Activated naive CD4-positive, alpha-beta T cell treated with anti-CD3 and anti-CD28 coated beads for 36 hours (primary cell): ENCODE data around the gene NLGN1. TPM values are rescaled to one million over a fixed set of nuclear protein-coding genes. Genes with fewer than 3 reads are reported as not detected.
A peak's percentile ranks its signal among the peaks of the same experiment; 100 is the strongest.
"Not testable (repeated sequence)": the region's sequence is repeated elsewhere in the genome, so short reads cannot be mapped to it uniquely, and the experiment has no call there.

Source experiments
- CTCF ChIA-PET: fragments of 350-600 bp; sonication (Branson Sonifier 250); formaldehyde crosslinking; loops from one replicate; lab custom pipeline; 2021; ENCODE audit warnings: antibody characterized with exemption; lab: Charles Lee
- DNase-seq: peaks from one replicate; pipeline ENCODE4 v3.0.0-alpha.2; 2020
- H3K27ac Mint-ChIP-seq: one replicate; pipeline ENCODE4 v1.8.0; 2021; ENCODE audit warnings: mild to moderate bottlenecking, mixed read lengths
- H3K27me3 Mint-ChIP-seq: one replicate; pipeline ENCODE4 v1.8.0; 2021; ENCODE audit warnings: low read depth, mixed read lengths
- H3K36me3 Mint-ChIP-seq: one replicate; pipeline ENCODE4 v1.8.0; 2021; ENCODE audit warnings: low read depth, mixed read lengths
- H3K4me1 Mint-ChIP-seq: one replicate; pipeline ENCODE4 v1.8.0; 2021; ENCODE audit warnings: low read depth, mixed read lengths
- H3K4me3 Mint-ChIP-seq: one replicate; pipeline ENCODE4 v1.8.0; 2021; ENCODE audit warnings: mild to moderate bottlenecking, moderate library complexity, mixed read lengths
- H3K9me3 Mint-ChIP-seq: one replicate; pipeline ENCODE4 v1.8.0; 2021; ENCODE audit warnings: mixed read lengths
- intact Hi-C: fragments of 100-400 bp; cut with micrococcal nuclease; formaldehyde crosslinking; loops from one replicate; pipeline ENCODE4 v1.15.1; 2023
- total RNA-seq, 2 experiments: library from RNA; stranded (reverse); gene quantifications; one replicate each; pipeline ENCODE4 v1.2.3, GENCODE V29; 2021

NLGN1 gene
- total RNA-seq, 2 experiments from 2014 or later = not detected

DNA sequence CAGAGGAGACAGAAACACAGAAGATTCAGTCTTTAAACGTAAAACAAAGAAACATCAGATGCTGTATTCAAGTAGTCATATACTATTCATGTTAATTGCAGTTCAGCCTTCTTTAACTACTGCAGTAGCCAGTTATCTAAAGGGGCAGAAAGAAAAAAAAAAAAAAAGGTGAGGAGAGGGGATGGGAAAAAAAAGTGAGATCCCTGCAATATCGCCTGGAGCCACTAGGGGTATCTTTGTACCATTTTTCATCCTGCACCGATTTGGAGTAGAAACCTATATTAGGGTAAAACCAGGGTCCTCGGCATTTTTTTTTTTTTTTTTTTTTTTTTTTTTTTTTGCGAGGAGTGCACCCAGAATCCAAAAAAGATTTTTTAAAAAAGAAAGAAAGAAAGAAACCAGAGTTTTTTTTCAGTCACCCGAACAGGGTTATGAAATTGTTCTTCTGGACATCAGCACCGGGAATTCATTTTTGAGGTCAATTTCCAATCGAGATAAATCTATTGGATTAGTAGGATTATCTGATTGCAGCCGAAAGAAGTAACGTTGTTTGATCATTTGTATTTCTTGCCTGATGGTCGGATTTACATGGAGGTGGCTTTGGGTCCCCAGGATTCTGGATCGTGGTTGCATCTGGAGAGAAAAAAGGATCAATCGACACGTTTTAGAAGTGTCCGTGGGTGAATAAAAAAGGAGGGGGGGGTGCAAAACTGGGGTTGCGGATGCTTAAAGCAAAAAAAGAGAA lies 186.7 kb downstream of the NLGN1 start:
- Mint-ChIP-seq H3K27me3 (peaks cover 18% of the 10 kb centered on the region), H3K9me3 (no peaks in the 10 kb centered on the region), H3K4me3 (no peak overlapping the region), H3K36me3 (peaks cover 2% of the 10 kb centered on the region), H3K4me1 (peaks cover 10% of the 10 kb centered on the region), H3K27ac (no peak overlapping the region)
- intact Hi-C loops = no loop called here
- peak; percentile 7 for DNase-seq
- CTCF ChIA-PET = interaction anchor here (0.6 to 0.7 kb wide), 2 partner anchors 154 to 1109 kb away, joined by 3 read pairs; no protein-coding TSS in a partner anchor

DNA sequence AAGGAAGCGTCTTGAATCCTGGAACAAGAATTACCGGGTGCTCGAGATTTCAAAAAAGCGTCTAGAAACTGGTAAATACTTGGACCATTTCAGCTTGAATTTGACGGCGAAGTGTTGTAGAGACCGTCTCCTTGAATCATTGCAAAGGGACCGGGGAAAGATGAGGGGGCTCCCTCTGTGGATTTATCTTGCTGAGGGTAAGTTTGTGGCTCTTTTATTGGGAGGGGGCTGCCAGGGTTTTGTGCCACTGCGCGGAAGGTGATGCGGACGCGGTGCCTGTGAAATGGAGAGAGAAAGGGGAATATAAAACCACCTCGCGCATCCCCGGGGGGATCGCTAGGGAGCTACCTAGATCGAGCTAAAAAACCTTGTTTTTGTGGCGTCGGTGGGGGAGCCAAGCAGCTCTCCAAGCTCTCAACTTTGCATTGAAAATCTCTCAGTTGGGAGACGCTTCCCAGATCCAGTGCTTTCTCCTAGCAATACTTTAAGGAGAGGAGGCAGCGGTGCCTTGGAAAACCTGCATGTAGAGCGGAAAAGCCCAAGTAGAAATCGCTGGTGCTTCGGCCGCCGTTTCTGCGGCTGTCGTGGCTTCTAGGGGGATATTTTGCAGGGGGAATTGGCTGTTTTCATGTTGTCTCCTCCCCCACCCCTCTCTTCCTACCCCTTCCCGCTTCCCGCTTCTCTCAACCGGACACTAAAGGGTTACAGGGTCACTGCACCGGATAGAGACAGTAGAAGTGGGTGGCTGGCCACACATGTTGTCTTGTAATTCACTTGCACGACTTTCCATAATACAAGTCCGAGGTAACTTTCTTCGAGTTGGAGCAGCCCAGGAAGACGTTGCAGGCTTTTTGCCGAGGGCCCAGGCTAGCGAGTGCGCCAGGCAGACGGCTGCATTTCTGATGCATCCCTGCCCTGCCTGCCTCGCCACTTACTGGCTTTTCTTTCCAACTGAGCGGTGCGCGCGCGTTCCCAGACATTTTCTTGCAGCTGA lies 187.6 kb downstream of the NLGN1 start:
- DNase-seq = no peak
- Mint-ChIP-seq H3K9me3 (no peaks in the 10 kb centered on the region), H3K4me3 (no peak overlapping the region), H3K27me3 (peaks cover 18% of the 10 kb centered on the region), H3K27ac (no peak overlapping the region), H3K36me3 (peaks cover 2% of the 10 kb centered on the region), H3K4me1 (peaks cover 10% of the 10 kb centered on the region)
- CTCF ChIA-PET = interaction anchor here (0.6 kb wide), 1 partner anchor 1198 kb away, joined by 3 read pairs; no protein-coding TSS in a partner anchor
- intact Hi-C loops = no loop called here

DNA sequence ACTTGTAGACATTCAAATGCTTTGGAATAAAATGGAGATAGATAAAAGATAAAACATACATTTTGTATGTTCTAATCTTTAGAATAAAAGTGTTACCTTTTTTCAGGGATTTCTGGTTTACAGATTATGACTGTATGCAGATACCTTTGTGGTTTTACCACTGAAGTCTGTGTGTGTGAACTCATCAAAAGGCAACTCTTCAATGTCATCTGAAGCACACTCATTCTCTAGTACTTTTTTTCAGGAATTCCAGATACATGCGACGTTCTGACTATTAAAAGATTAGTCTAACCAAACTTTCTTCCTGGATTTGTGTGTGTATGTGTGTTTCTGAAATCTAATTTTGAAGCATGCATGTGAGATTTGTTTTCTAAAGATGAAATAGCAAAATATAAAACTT lies 188.6 kb downstream of the NLGN1 start:
- peaks cover 10% of the 10 kb centered on the region for H3K4me1 Mint-ChIP-seq
- no peaks in the 10 kb centered on the region for H3K9me3 Mint-ChIP-seq
- CTCF ChIA-PET = interaction anchor here (0.6 kb wide), 1 partner anchor 1197 kb away, joined by 3 read pairs; no protein-coding TSS in a partner anchor
- peaks cover 18% of the 10 kb centered on the region for H3K27me3 Mint-ChIP-seq
- H3K36me3 Mint-ChIP-seq = peaks cover 2% of the 10 kb centered on the region
- intact Hi-C loops = no loop called here
- H3K4me3 Mint-ChIP-seq = no peak overlapping the region
- no peak overlapping the region for H3K27ac Mint-ChIP-seq
- DNase-seq = no peak

- H3K36me3 Mint-ChIP-seq = peaks cover 2% of the 10 kb centered on the region
- intact Hi-C loops = no loop called here
Measured at GRCh38 chr3:173587055-173587454, 189.5 kb downstream of the NLGN1 start.

DNA sequence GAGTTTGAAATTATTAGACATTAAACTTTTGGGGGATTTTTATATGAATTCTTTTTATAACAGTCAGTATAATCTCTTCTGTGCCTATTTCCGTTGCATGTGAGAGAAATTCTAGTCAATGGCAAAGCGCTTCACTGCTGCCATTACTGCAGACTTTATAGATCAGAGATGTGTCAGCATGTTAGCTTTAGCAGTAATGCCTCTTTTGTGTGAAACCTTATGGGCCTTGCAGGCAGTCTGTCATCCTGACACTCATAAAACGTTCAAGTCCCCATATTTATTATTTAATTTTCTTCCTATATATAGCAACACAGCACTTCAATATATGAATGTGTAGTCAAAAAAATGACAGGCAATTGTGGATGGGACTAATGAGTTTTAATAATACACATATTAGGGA lies 191.0 kb downstream of the NLGN1 start:
- H3K27ac Mint-ChIP-seq = no peak overlapping the region
- CTCF ChIA-PET = interaction anchor here (0.5 kb wide), 1 partner anchor 217 kb away, joined by 3 read pairs; no protein-coding TSS in a partner anchor
- H3K9me3 Mint-ChIP-seq = no peaks in the 10 kb centered on the region
- intact Hi-C loops = no loop called here
- no peak for DNase-seq
- H3K36me3 Mint-ChIP-seq = peaks cover 2% of the 10 kb centered on the region
- H3K27me3 Mint-ChIP-seq = peaks cover 18% of the 10 kb centered on the region
- H3K4me1 Mint-ChIP-seq = peaks cover 10% of the 10 kb centered on the region
- no peak overlapping the region for H3K4me3 Mint-ChIP-seq

More at GRCh38 chr3:173587055-173587454, 189.5 kb downstream of the NLGN1 start:
- Mint-ChIP-seq H3K4me1 (peaks cover 10% of the 10 kb centered on the region), H3K4me3 (no peak overlapping the region), H3K9me3 (no peaks in the 10 kb centered on the region), H3K27ac (no peak overlapping the region), H3K27me3 (peaks cover 18% of the 10 kb centered on the region)
- no peak for DNase-seq
- CTCF ChIA-PET = no interaction called here

GRCh38 chr3:173589116-173589515 lies 191.6 kb downstream of the NLGN1 start:
- Mint-ChIP-seq H3K4me1 (peaks cover 10% of the 10 kb centered on the region), H3K27ac (no peak overlapping the region), H3K9me3 (no peaks in the 10 kb centered on the region), H3K4me3 (no peak overlapping the region), H3K36me3 (no peaks in the 10 kb centered on the region), H3K27me3 (peaks cover 14% of the 10 kb centered on the region)
- intact Hi-C loops = no loop called here
- DNase-seq = no peak
- CTCF ChIA-PET = interaction anchor here (0.5 kb wide), 1 partner anchor 218 kb away, joined by 3 read pairs; no protein-coding TSS in a partner anchor

GRCh38 chr3:173591401-173591800 lies 193.9 kb downstream of the NLGN1 start:
- intact Hi-C loops = no loop called here
- no peak overlapping the region for H3K27ac Mint-ChIP-seq
- no peaks in the 10 kb centered on the region for H3K27me3 Mint-ChIP-seq
- no peak for DNase-seq
- H3K9me3 Mint-ChIP-seq = no peaks in the 10 kb centered on the region
- H3K4me3 Mint-ChIP-seq = no peak overlapping the region
- H3K4me1 Mint-ChIP-seq = no peaks in the 10 kb centered on the region
- CTCF ChIA-PET = interaction anchor here (0.5 kb wide), 1 partner anchor 1457 kb away, joined by 6 read pairs; no protein-coding TSS in a partner anchor
- no peaks in the 10 kb centered on the region for H3K36me3 Mint-ChIP-seq

DNA sequence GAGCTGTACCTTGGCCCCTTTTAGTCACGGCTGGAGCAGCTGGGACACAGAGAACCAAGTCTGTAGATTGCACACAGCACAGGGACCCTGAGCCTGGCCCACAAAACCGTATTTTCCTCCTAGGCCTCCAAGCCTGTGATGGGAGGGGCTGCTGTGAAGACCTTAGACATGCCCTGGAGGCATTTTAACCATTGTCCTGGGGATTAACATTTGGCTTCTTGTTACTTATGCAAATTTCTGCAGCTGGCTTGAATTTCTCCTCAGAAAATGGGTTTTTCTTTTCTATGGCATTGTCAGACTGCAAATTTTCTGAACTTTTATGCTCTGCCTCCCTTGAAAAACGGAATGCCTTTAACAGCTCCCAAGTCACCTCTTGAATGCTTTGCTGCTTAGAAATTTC lies 197.3 kb downstream of the NLGN1 start:
- H3K27me3 Mint-ChIP-seq, H3K4me3 Mint-ChIP-seq, CTCF ChIA-PET, H3K36me3 Mint-ChIP-seq, H3K27ac Mint-ChIP-seq, H3K4me1 Mint-ChIP-seq, H3K9me3 Mint-ChIP-seq, DNase-seq, intact Hi-C loops: not testable (repeated sequence)

GRCh38 chr3:173599673-173600072 lies 202.1 kb downstream of the NLGN1 start:
- DNase-seq = no peak
- CTCF ChIA-PET = no interaction called here
- no peaks in the 10 kb centered on the region for H3K27me3 Mint-ChIP-seq
- no peaks in the 10 kb centered on the region for H3K36me3 Mint-ChIP-seq
- H3K4me1 Mint-ChIP-seq = no peaks in the 10 kb centered on the region
- intact Hi-C loops = no loop called here
- H3K9me3 Mint-ChIP-seq = peaks cover 3% of the 10 kb centered on the region
- no peak overlapping the region for H3K27ac Mint-ChIP-seq
- no peak overlapping the region for H3K4me3 Mint-ChIP-seq

- Mint-ChIP-seq H3K36me3 (no peaks in the 10 kb centered on the region), H3K4me3 (no peak overlapping the region), H3K27me3 (no peaks in the 10 kb centered on the region), H3K9me3 (peaks cover 4% of the 10 kb centered on the region), H3K4me1 (no peaks in the 10 kb centered on the region), H3K27ac (no peak overlapping the region)
- intact Hi-C loops = no loop called here
- DNase-seq = no peak
- CTCF ChIA-PET = interaction anchor here (0.7 kb wide), 1 partner anchor 700 kb away, joined by 3 read pairs; no protein-coding TSS in a partner anchor
Measured at GRCh38 chr3:173614522-173614921, 217.0 kb downstream of the NLGN1 start.

GRCh38 chr3:173615661-173616060 lies 218.1 kb downstream of the NLGN1 start:
- H3K4me3 Mint-ChIP-seq = no peak overlapping the region
- no peak for DNase-seq
- H3K27me3 Mint-ChIP-seq = no peaks in the 10 kb centered on the region
- H3K27ac Mint-ChIP-seq = no peak overlapping the region
- intact Hi-C loops = no loop called here
- H3K9me3 Mint-ChIP-seq = peaks cover 4% of the 10 kb centered on the region
- H3K36me3 Mint-ChIP-seq = no peaks in the 10 kb centered on the region
- CTCF ChIA-PET = interaction anchor here (0.6 kb wide), 1 partner anchor 318 kb away, joined by 3 read pairs; no protein-coding TSS in a partner anchor
- H3K4me1 Mint-ChIP-seq = no peaks in the 10 kb centered on the region

GRCh38 chr3:173617490-173617889 lies 219.9 kb downstream of the NLGN1 start:
- intact Hi-C loops = no loop called here
- no peaks in the 10 kb centered on the region for H3K4me1 Mint-ChIP-seq
- DNase-seq = no peak
- CTCF ChIA-PET = no interaction called here
- no peak overlapping the region for H3K27ac Mint-ChIP-seq
- no peaks in the 10 kb centered on the region for H3K27me3 Mint-ChIP-seq
- H3K4me3 Mint-ChIP-seq = no peak overlapping the region
- H3K36me3 Mint-ChIP-seq = no peaks in the 10 kb centered on the region
- H3K9me3 Mint-ChIP-seq = peaks cover 4% of the 10 kb centered on the region
